Measurements from ENCODE around the gene PSMB4. TPM values are rescaled to one million over a fixed set of nuclear protein-coding genes. Genes with fewer than 3 reads are reported as not detected.

PSMB4 gene
- total RNA-seq, 4 donors from 2014 or later, result 192 to 245 (median 232) TPM

GRCh38 chr1:151406176-151406575, 6.8 kb downstream of the PSMB4 start:
- ATAC-seq, result no peak
- peaks cover 0 to 10% (median 0%) of the 10 kb centered on the region in 3 donors for H3K4me1 ChIP-seq
- H3K36me3 ChIP-seq, result peaks cover 0 to 100% of the 10 kb centered on the region in 2 donors
- no peak overlapping the region for H3K27ac ChIP-seq
- H3K9me3 ChIP-seq, result no peaks in the 10 kb centered on the region
- TF ChIP-seq POLR2A (IDR thresholded peaks at IDR 0.05) (no peak), POLR2AphosphoS5 (IDR thresholded peaks at IDR 0.05) (no peak), EP300 (IDR thresholded peaks at IDR 0.05) (no peak)
- TF ChIP-seq, protein P1, sequence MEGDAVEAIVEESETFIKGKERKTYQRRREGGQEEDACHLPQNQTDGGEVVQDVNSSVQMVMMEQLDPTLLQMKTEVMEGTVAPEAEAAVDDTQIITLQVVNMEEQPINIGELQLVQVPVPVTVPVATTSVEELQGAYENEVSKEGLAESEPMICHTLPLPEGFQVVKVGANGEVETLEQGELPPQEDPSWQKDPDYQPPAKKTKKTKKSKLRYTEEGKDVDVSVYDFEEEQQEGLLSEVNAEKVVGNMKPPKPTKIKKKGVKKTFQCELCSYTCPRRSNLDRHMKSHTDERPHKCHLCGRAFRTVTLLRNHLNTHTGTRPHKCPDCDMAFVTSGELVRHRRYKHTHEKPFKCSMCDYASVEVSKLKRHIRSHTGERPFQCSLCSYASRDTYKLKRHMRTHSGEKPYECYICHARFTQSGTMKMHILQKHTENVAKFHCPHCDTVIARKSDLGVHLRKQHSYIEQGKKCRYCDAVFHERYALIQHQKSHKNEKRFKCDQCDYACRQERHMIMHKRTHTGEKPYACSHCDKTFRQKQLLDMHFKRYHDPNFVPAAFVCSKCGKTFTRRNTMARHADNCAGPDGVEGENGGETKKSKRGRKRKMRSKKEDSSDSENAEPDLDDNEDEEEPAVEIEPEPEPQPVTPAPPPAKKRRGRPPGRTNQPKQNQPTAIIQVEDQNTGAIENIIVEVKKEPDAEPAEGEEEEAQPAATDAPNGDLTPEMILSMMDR (IDR thresholded peaks at IDR 0.05), result no peak
- H3K27me3 ChIP-seq, result no peaks in the 10 kb centered on the region
- WGBS, 2 donors (ENCODE audit: low coverage in 1 of 2), result 72 to 80% methylated on average over 1 to 5 of the region's 8 CpGs
- no peak overlapping the region for H3K4me3 ChIP-seq

- Histone ChIP-seq H3K9me3 (no peaks in the 10 kb centered on the region), H3K27ac (no peak overlapping the region), H3K4me3 (no peak overlapping the region), H3K36me3 (peaks cover 0 to 100% of the 10 kb centered on the region in 2 donors), H3K27me3 (no peaks in the 10 kb centered on the region), H3K4me1 (no peaks in the 10 kb centered on the region)
- no peak for ATAC-seq
- no peak for TF ChIP-seq POLR2A (IDR thresholded peaks at IDR 0.05)
- no peak for TF ChIP-seq EP300 (IDR thresholded peaks at IDR 0.05)
- TF ChIP-seq, protein P1 (IDR thresholded peaks at IDR 0.05), result no peak
- WGBS, 2 donors (ENCODE audit: low coverage in 1 of 2), result 83 to 100% methylated on average over 2 of the region's 3 CpGs
These were observed 7.9 kb downstream of the PSMB4 start for GRCh38 chr1:151407304-151407703.

DNA sequence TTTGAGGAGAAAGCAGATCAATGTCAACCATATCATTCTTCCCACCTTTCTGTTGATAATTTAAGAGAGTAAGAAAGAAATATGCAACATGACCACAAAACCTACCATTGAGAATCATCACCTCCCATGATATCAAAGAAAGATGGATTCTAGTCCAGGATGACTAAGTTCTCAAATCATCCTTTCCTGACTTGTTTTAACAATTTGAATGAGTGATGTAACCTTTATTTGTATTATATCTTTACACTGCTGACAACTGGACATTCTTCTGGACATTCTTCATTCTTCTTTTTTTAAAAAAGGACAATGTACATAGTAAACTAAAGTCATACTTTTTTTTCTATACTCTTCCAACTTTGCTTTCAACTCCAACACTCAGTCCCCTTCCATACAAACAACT, 9.5 kb downstream of the PSMB4 start:
- no peak for ATAC-seq
- Histone ChIP-seq H3K9me3 (no peaks in the 10 kb centered on the region), H3K27me3 (no peaks in the 10 kb centered on the region), H3K4me3 (no peak overlapping the region), H3K36me3 (peaks cover 0 to 100% of the 10 kb centered on the region in 2 donors), H3K4me1 (no peaks in the 10 kb centered on the region), H3K27ac (no peak overlapping the region)
- TF ChIP-seq POLR2A (IDR thresholded peaks at IDR 0.05), result no peak
- TF ChIP-seq, protein P1 (IDR thresholded peaks at IDR 0.05), result no peak
- no peak for TF ChIP-seq EP300 (IDR thresholded peaks at IDR 0.05)
- no peak for TF ChIP-seq POLR2AphosphoS5 (IDR thresholded peaks at IDR 0.05)

- H3K4me3 ChIP-seq, result no peak overlapping the region
- peaks cover 0 to 100% of the 10 kb centered on the region in 2 donors for H3K36me3 ChIP-seq
- TF ChIP-seq POLR2AphosphoS5 (IDR thresholded peaks at IDR 0.05), result no peak
- TF ChIP-seq, protein P1 (IDR thresholded peaks at IDR 0.05), result no peak
- no peak for TF ChIP-seq POLR2A (IDR thresholded peaks at IDR 0.05)
- TF ChIP-seq EP300 (IDR thresholded peaks at IDR 0.05), result no peak
- ATAC-seq, result no peak
- no peaks in the 10 kb centered on the region for H3K4me1 ChIP-seq
- no peaks in the 10 kb centered on the region for H3K27me3 ChIP-seq
- no peak overlapping the region for H3K27ac ChIP-seq
- 56 to 89% methylated on average over 2 of the region's 2 CpGs for WGBS, 2 donors (ENCODE audit: low coverage in 1 of 2)
- H3K9me3 ChIP-seq, result no peaks in the 10 kb centered on the region
These were observed 12.5 kb downstream of the PSMB4 start for GRCh38 chr1:151411884-151412283.

DNA sequence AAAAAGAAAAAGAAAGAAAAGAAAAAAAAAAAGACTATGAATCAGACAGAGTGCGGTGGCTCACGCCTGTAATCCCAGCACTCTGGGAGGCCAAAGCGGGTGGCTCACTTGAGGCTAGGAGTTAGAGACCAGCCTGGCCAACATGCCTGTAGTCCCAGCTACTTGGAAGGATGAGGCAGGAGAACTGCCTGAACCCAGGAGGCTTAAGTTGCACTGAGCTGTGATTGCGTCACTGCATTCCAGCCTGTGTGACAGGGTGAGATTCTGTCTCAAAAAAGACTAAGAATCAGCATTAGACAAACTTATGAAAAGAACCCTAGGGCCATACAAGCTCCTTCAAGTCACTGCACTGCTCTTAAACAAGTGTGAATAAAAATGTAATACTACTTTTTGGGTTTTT, 16.9 kb downstream of the PSMB4 start:
- H3K9me3 ChIP-seq, result no peaks in the 10 kb centered on the region
- peaks cover 0 to 98% of the 10 kb centered on the region in 2 donors for H3K36me3 ChIP-seq
- no peaks in the 10 kb centered on the region for H3K4me1 ChIP-seq
- no peak overlapping the region for H3K27ac ChIP-seq
- no peaks in the 10 kb centered on the region for H3K27me3 ChIP-seq
- H3K4me3 ChIP-seq, result no peak overlapping the region
- TF ChIP-seq POLR2AphosphoS5 (IDR thresholded peaks at IDR 0.05), result no peak
- TF ChIP-seq POLR2A (IDR thresholded peaks at IDR 0.05), result no peak
- TF ChIP-seq, protein P1 (IDR thresholded peaks at IDR 0.05), result no peak
- WGBS, 2 donors (ENCODE audit: low coverage in 1 of 2), result 97 to 100% methylated on average over 3 to 4 of the region's 4 CpGs
- ATAC-seq, result no peak

Data from gastroesophageal sphincter (tissue), 4 donors.